A549 (cell line): ENCODE measurements around the gene ZFYVE9.

Source experiments
- BCL3 ChIP-seq: fragments of >200 bp; sonication (Bioruptor Twin); formaldehyde crosslinking; IDR thresholded peaks from 3 replicates; pipeline ENCODE4 v1.6.1; 2016
- CTCF ChIP-seq: fragments of >200 bp; sonication (Bioruptor Twin); formaldehyde crosslinking; IDR thresholded peaks from 3 replicates; pipeline ENCODE4 v1.5.1; 2016
- MAFK ChIP-seq: fragments of 450-650 bp; IDR thresholded peaks from 2 replicates; pipeline ENCODE4 v1.6.1; 2014; ENCODE audit not compliant: partially characterized antibody
- MAZ ChIP-seq: fragments of 150-350 bp; IDR thresholded peaks from 2 replicates; pipeline ENCODE4 v1.6.1; 2014; ENCODE audit warnings: antibody characterized with exemption, low read depth, low read length, borderline replicate concordance
- PBX3 ChIP-seq: IDR thresholded peaks from 2 replicates; pipeline ENCODE4 v1.6.1; 2012
- PHF8 ChIP-seq: fragments of 200-600 bp; sonication (generic); IDR thresholded peaks from 2 replicates; pipeline ENCODE4 v1.6.1; 2016; ENCODE audit warnings: low read depth, mild to moderate bottlenecking, antibody characterized with exemption, moderate library complexity, borderline replicate concordance
- POLR2AphosphoS2 ChIP-seq: conservative IDR thresholded peaks from 2 replicates; pipeline ENCODE4 v1.6.1; 2012; ENCODE audit warnings: low read length, improper control_type of control experiment, inconsistent platforms
- SREBF2 ChIP-seq: fragments of 450-650 bp; IDR thresholded peaks from 2 replicates; pipeline ENCODE4 v1.6.1; 2014; ENCODE audit warnings: mild to moderate bottlenecking, moderate library complexity
- ZFP36 ChIP-seq: fragments of 450-650 bp; IDR thresholded peaks from 2 replicates; pipeline ENCODE4 v1.6.1; 2014; ENCODE audit warnings: borderline replicate concordance; ENCODE audit not compliant: partially characterized antibody
- ZNF302 ChIP-seq: fragments of 250-450 bp; sonication (Bioruptor Pico); IDR thresholded peaks from 2 replicates; pipeline ENCODE4 v1.9.0; 2021; ENCODE audit warnings: inconsistent platforms, mild to moderate bottlenecking, moderate library complexity
- TF ChIP-seq, protein P1 (sequence below): fragments of 150-350 bp; IDR thresholded peaks from 2 replicates; pipeline ENCODE4 v1.6.1; 2014; ENCODE audit warnings: low read depth, mild to moderate bottlenecking, low read length

- TF ChIP-seq CTCF (no peak), MAFK (no peak), ZFP36 (no peak), ZNF302 (CRISPR knock-in tag) (no peak), PHF8 (no peak), MAZ (no peak), PBX3 (no peak), BCL3 (no peak), SREBF2 (no peak), POLR2AphosphoS2 (no peak)
- TF ChIP-seq, protein P1, sequence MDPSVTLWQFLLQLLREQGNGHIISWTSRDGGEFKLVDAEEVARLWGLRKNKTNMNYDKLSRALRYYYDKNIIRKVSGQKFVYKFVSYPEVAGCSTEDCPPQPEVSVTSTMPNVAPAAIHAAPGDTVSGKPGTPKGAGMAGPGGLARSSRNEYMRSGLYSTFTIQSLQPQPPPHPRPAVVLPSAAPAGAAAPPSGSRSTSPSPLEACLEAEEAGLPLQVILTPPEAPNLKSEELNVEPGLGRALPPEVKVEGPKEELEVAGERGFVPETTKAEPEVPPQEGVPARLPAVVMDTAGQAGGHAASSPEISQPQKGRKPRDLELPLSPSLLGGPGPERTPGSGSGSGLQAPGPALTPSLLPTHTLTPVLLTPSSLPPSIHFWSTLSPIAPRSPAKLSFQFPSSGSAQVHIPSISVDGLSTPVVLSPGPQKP: no peak
Observed at GRCh38 chr1:52281518-52281917, 139.6 kb downstream of the ZFYVE9 start.
